CD4-positive, alpha-beta memory T cell (primary cell): Measurements from ENCODE around the gene CEP19. TPM values are rescaled to one million over a fixed set of nuclear protein-coding genes. Genes with fewer than 3 reads are reported as not detected.

Experiments used
- polyA plus RNA-seq, 2 donors: library from polyadenylated mRNA; unstranded; fragments of 300-500 nt; fragmentation: Illumina TruSeq; gene quantifications; one replicate each; pipeline ENCODE4 v1.2.3, GENCODE V29; 2021
- total RNA-seq, 2 experiments: library from RNA; stranded (reverse); gene quantifications; one replicate each; pipeline ENCODE4 v1.2.3, GENCODE V29; 2021

CEP19 gene
- total and polyA plus RNA-seq, 4 experiments from 2014 or later, result 5.4 to 10.8 (median 8.0) TPM

Other genes starting within 250 kb of the CEP19 start
- 10 to 100 TPM; 74.5 to 76.4 TPM for gene RNF168, start 208.5 kb downstream of the CEP19 start, total RNA-seq
- gene RNF168, start 208.5 kb downstream of the CEP19 start, polyA plus RNA-seq, result 10 to 100 TPM in 1 of 2 donors, 1 to 10 TPM in 1; 6.0 to 14.2 TPM
- gene SMCO1, start 196.9 kb downstream of the CEP19 start, total RNA-seq, result not detected
- gene SMCO1, start 196.9 kb downstream of the CEP19 start, polyA plus RNA-seq, result not detected
- gene WDR53, start 143.7 kb downstream of the CEP19 start, total RNA-seq, result 10 to 100 TPM; 37.5 to 38.7 TPM
- 10 to 100 TPM; 25.8 to 33.0 TPM for gene WDR53, start 143.7 kb downstream of the CEP19 start, polyA plus RNA-seq
- 10 to 100 TPM; 10.9 to 12.0 TPM for gene FBXO45, start 143.6 kb downstream of the CEP19 start, total RNA-seq
- gene FBXO45, start 143.6 kb downstream of the CEP19 start, polyA plus RNA-seq, result 1 to 10 TPM; 3.0 to 5.4 TPM
- gene NRROS, start 72.6 kb downstream of the CEP19 start, total RNA-seq, result 10 to 100 TPM; 18.7 to 20.0 TPM
- 1 to 10 TPM; 4.6 to 5.0 TPM for gene NRROS, start 72.6 kb downstream of the CEP19 start, polyA plus RNA-seq
- gene PIGX, start 127 bp upstream of the CEP19 start, total RNA-seq, result 10 to 100 TPM; 19.1 to 23.7 TPM
- 10 to 100 TPM; 34.1 to 37.4 TPM for gene PIGX, start 127 bp upstream of the CEP19 start, polyA plus RNA-seq
- gene PAK2, start 27.6 kb upstream of the CEP19 start, total RNA-seq, result 10 to 100 TPM; 80.4 to 97.4 TPM
- 10 to 100 TPM; 29.1 to 39.4 TPM for gene PAK2, start 27.6 kb upstream of the CEP19 start, polyA plus RNA-seq
- 10 to 100 TPM; 44.3 to 45.5 TPM for gene SENP5, start 155.7 kb upstream of the CEP19 start, total RNA-seq
- 1 to 10 TPM; 4.9 to 9.7 TPM for gene SENP5, start 155.7 kb upstream of the CEP19 start, polyA plus RNA-seq
- gene NCBP2, start 230.3 kb upstream of the CEP19 start, total RNA-seq, result 10 to 100 TPM; 71.4 to 73.7 TPM
- gene NCBP2, start 230.3 kb upstream of the CEP19 start, polyA plus RNA-seq, result 10 to 100 TPM; 65.1 to 82.2 TPM